ENCODE results near the gene LEO1.

- no peak for TF ChIP-seq CTCF (IDR thresholded peaks at IDR 0.05; ENCODE audit: insufficient read depth, low read length, poor library complexity, severe bottlenecking)
- no peak for TF ChIP-seq EZH2phosphoT487 (conservative IDR thresholded peaks at IDR 0.05; ENCODE audit: low read length)
These were observed 44.7 kb upstream of the LEO1 start for GRCh38 chr15:52016316-52016715.

Data from SU-DHL-6 (cell line).